H9 (cell line): ENCODE data around the gene CDH23. TPM values are rescaled to one million over a fixed set of nuclear protein-coding genes. Genes with fewer than 3 reads are reported as not detected.

Experiments
- DNase-seq: peaks from one replicate; pipeline ENCODE4 v3.0.0-alpha.2; 2017
- H2AFZ ChIP-seq: one replicate; pipeline ENCODE4 v1.6.1; 2013; ENCODE audit warnings: mild to moderate bottlenecking, low read length, control low read depth, moderate library complexity
- H2AK5ac ChIP-seq: 2 replicates; pipeline ENCODE4 v1.6.1; 2013; ENCODE audit warnings: low read length, control low read depth, mixed read lengths; ENCODE audit not compliant: insufficient read length
- H2BK120ac ChIP-seq: one replicate; pipeline ENCODE4 v1.6.1; 2013; ENCODE audit warnings: low read depth, mild to moderate bottlenecking, low read length, control low read depth, inconsistent platforms; ENCODE audit not compliant: poor library complexity, severe bottlenecking
- H2BK12ac ChIP-seq: 2 replicates; pipeline ENCODE4 v1.6.1; 2013; ENCODE audit warnings: low read length, control low read depth, mixed read lengths, low read depth; ENCODE audit not compliant: insufficient read length
- H2BK15ac ChIP-seq: 2 replicates; pipeline ENCODE4 v1.6.1; 2013; ENCODE audit warnings: low read depth, low read length, control low read depth
- H2BK20ac ChIP-seq: one replicate; pipeline ENCODE4 v1.6.1; 2013; ENCODE audit warnings: low read depth, mild to moderate bottlenecking, low read length, control low read depth, inconsistent platforms; ENCODE audit not compliant: poor library complexity, severe bottlenecking
- H2BK5ac ChIP-seq: 2 replicates; pipeline ENCODE4 v1.6.1; 2013; ENCODE audit warnings: low read length, control low read depth, mixed read lengths; ENCODE audit not compliant: insufficient read length
- H3K14ac ChIP-seq: 2 replicates; pipeline ENCODE4 v1.6.1; 2013; ENCODE audit warnings: low read length, control low read depth; ENCODE audit not compliant: insufficient read depth
- H3K18ac ChIP-seq: 2 replicates; pipeline ENCODE4 v1.6.1; 2013; ENCODE audit warnings: low read depth, mild to moderate bottlenecking, mixed read lengths, low read length, control low read depth; ENCODE audit not compliant: insufficient read length
- H3K23ac ChIP-seq: 2 replicates; pipeline ENCODE4 v1.6.1; 2013; ENCODE audit warnings: low read length, control low read depth, mixed read lengths, low read depth; ENCODE audit not compliant: insufficient read length
- H3K23me2 ChIP-seq: 2 replicates; pipeline ENCODE4 v1.6.1; 2013; ENCODE audit warnings: low read depth, mild to moderate bottlenecking, mixed read lengths, low read length, control low read depth; ENCODE audit not compliant: insufficient read length, poor library complexity, severe bottlenecking
- H3K27ac ChIP-seq: 2 replicates; pipeline ENCODE4 v1.5.1; 2013; ENCODE audit warnings: low read length, control low read depth, mixed read lengths, low read depth; ENCODE audit not compliant: insufficient read length
- H3K27me3 ChIP-seq: 2 replicates; pipeline ENCODE4 v1.6.1; 2013; ENCODE audit warnings: low read length, control low read depth, inconsistent platforms; ENCODE audit not compliant: insufficient read depth
- H3K4ac ChIP-seq: 2 replicates; pipeline ENCODE4 v1.6.1; 2013; ENCODE audit warnings: low read depth, mild to moderate bottlenecking, control low read depth, inconsistent platforms, low read length, moderate library complexity
- H3K4me1 ChIP-seq: 2 replicates; pipeline ENCODE4 v1.6.1; 2013; ENCODE audit warnings: low read length, control low read depth, inconsistent platforms; ENCODE audit not compliant: insufficient read depth
- H3K4me2 ChIP-seq: 2 replicates; pipeline ENCODE4 v1.6.1; 2013; ENCODE audit warnings: low read length, control low read depth, mixed read lengths; ENCODE audit not compliant: insufficient read length, insufficient read depth
- H3K56ac ChIP-seq: 2 replicates; pipeline ENCODE4 v1.6.1; 2013; ENCODE audit warnings: low read depth, mild to moderate bottlenecking, mixed read lengths, low read length, control low read depth; ENCODE audit not compliant: insufficient read length
- H3K79me1 ChIP-seq: 2 replicates; pipeline ENCODE4 v1.6.1; 2013; ENCODE audit warnings: low read depth, mild to moderate bottlenecking, moderate library complexity, low read length, control low read depth, inconsistent platforms; ENCODE audit not compliant: insufficient read depth, poor library complexity, severe bottlenecking
- H3K79me2 ChIP-seq: 2 replicates; pipeline ENCODE4 v1.6.1; 2013; ENCODE audit warnings: low read length, control low read depth, inconsistent platforms; ENCODE audit not compliant: insufficient read depth
- H3K9ac ChIP-seq: 2 replicates; pipeline ENCODE4 v1.6.1; 2013; ENCODE audit warnings: low read length, control low read depth, mixed read lengths; ENCODE audit not compliant: insufficient read length; ENCODE audit errors: extremely low read depth
- H3K9me3 ChIP-seq: one replicate; pipeline ENCODE4 v1.6.1; 2013; ENCODE audit warnings: low read depth, low read length, inconsistent platforms; ENCODE audit not compliant: control insufficient read depth
- H3T11ph ChIP-seq: one replicate; pipeline ENCODE4 v1.6.1; 2013; ENCODE audit warnings: mild to moderate bottlenecking, low read length, control low read depth, inconsistent platforms
- H4K20me1 ChIP-seq: one replicate; pipeline ENCODE4 v1.6.1; 2013; ENCODE audit not compliant: control insufficient read depth, insufficient read length, insufficient read depth
- H4K5ac ChIP-seq: 2 replicates; pipeline ENCODE4 v1.6.1; 2013; ENCODE audit warnings: low read depth, mild to moderate bottlenecking, mixed read lengths, low read length, control low read depth; ENCODE audit not compliant: insufficient read length
- H4K8ac ChIP-seq: replicated peaks from 2 replicates; pipeline ENCODE4 v1.6.1; 2013; ENCODE audit warnings: low read length, control low read depth, mixed read lengths, low read depth; ENCODE audit not compliant: insufficient read length
- H4K91ac ChIP-seq: 2 replicates; pipeline ENCODE4 v1.6.1; 2013; ENCODE audit warnings: low read depth, mild to moderate bottlenecking, moderate library complexity, mixed read lengths, low read length, control low read depth; ENCODE audit not compliant: insufficient read length
- H3K27ac Mint-ChIP-seq, 3 experiments: 2 replicates in 2 of 3; 3 replicates in 1 of 3; pipeline ENCODE4 v1.8.0; 2020 to 2021; ENCODE audit warnings: mixed read lengths in 3 of 3, mild to moderate bottlenecking in 1 of 3, moderate library complexity in 1 of 3
- H3K27me3 Mint-ChIP-seq: 2 replicates; pipeline ENCODE4 v1.8.0; 2021; ENCODE audit warnings: low read depth, mild to moderate bottlenecking, moderate library complexity, mixed read lengths
- H3K36me3 Mint-ChIP-seq, 3 experiments: 2 replicates in 2 of 3; 3 replicates in 1 of 3; pipeline ENCODE4 v1.8.0; 2020 to 2021; ENCODE audit warnings: low read depth in 3 of 3, mixed read lengths in 3 of 3; ENCODE audit not compliant: insufficient read depth in 1 of 3
- H3K4me1 Mint-ChIP-seq, 2 experiments: 2 replicates each; pipeline ENCODE4 v1.8.0; 2020; ENCODE audit warnings: mixed read lengths in 2 of 2
- H3K4me3 Mint-ChIP-seq, 2 experiments: 2 replicates in 1 of 2; 3 replicates in 1 of 2; pipeline ENCODE4 v1.8.0; 2020 to 2021; ENCODE audit warnings: mild to moderate bottlenecking in 2 of 2, mixed read lengths in 2 of 2, moderate library complexity in 1 of 2
- H3K9me3 Mint-ChIP-seq, 2 experiments: 2 replicates in 1 of 2; 3 replicates in 1 of 2; pipeline ENCODE4 v1.8.0; 2020; ENCODE audit warnings: mild to moderate bottlenecking in 2 of 2, mixed read lengths in 2 of 2, moderate library complexity in 1 of 2
- CTCF ChIP-seq: fragments of 200-600 bp; sonication (generic); conservative IDR thresholded peaks from 3 replicates; pipeline ENCODE4 v1.8.0; 2021; ENCODE audit warnings: antibody characterized with exemption, mild to moderate bottlenecking
- WGBS: extraction: QIAGEN DNeasy Blood & Tissue Kit; methylation state at CpG from one replicate; pipeline ENCODE4 v1.1.7; 2013; ENCODE audit warnings: missing lambda C conversion rate, low lambda C conversion rate, mixed read lengths; ENCODE audit not compliant: insufficient read length; ENCODE audit errors: extremely low coverage; 5-methylcytosine and 5-hydroxymethylcytosine counted together
- total RNA-seq: library from RNA; stranded (reverse); gene quantifications from 2 replicates; pipeline ENCODE4 v1.2.1, GENCODE V29; 2021

Gene CDH23
- total RNA-seq, 1 experiment from 2014 or later: 2.1 TPM

- H3K4ac ChIP-seq: no peak overlapping the region
- no peak overlapping the region for H3K27ac ChIP-seq
- no peak overlapping the region for H4K5ac ChIP-seq
- no CpG with 5 or more reads among the region's 14 CpGs for WGBS
- H2BK12ac ChIP-seq: no peak overlapping the region
- no peak overlapping the region for H3K9ac ChIP-seq
- no peak overlapping the region for H3K4me2 ChIP-seq
- H4K20me1 ChIP-seq: no peaks in the 10 kb centered on the region
- H2AFZ ChIP-seq: no peak overlapping the region
- H3K23ac ChIP-seq: no peak overlapping the region
- no peak overlapping the region for H4K8ac ChIP-seq
- no peak overlapping the region for H2BK5ac ChIP-seq
- no peaks in the 10 kb centered on the region for H3K9me3 Mint-ChIP-seq
- H3K23me2 ChIP-seq: no peaks in the 10 kb centered on the region
- no peak overlapping the region for H2BK20ac ChIP-seq
- peaks cover 6 to 18% (median 6%) of the 10 kb centered on the region in 3 experiments for H3K36me3 Mint-ChIP-seq
- no peaks in the 10 kb centered on the region for H3K4me1 ChIP-seq
- no peak overlapping the region for H3K4me3 Mint-ChIP-seq
- H4K91ac ChIP-seq: no peak overlapping the region
- no peaks in the 10 kb centered on the region for H3K79me2 ChIP-seq
- H3K18ac ChIP-seq: no peak overlapping the region
- no peak overlapping the region for H2AK5ac ChIP-seq
- TF ChIP-seq CTCF: no peak
- no peak overlapping the region for H3K14ac ChIP-seq
- H3K27me3 Mint-ChIP-seq: no peaks in the 10 kb centered on the region
- no peaks in the 10 kb centered on the region for H3K27me3 ChIP-seq
- no peak for DNase-seq
- no peak overlapping the region for H3T11ph ChIP-seq
- no peak overlapping the region for H3K56ac ChIP-seq
- no peak overlapping the region for H2BK120ac ChIP-seq
- no peaks in the 10 kb centered on the region for H3K79me1 ChIP-seq
- no peak overlapping the region; a peak in 1 of 7 replicates for H3K27ac Mint-ChIP-seq
- H3K9me3 ChIP-seq: no peaks in the 10 kb centered on the region
- H3K4me1 Mint-ChIP-seq: peaks cover 32 to 41% of the 10 kb centered on the region in 2 experiments
- H2BK15ac ChIP-seq: no peak overlapping the region
Observed at GRCh38 chr10:71351628-71352319, 44.9 kb upstream of the CDH23 start.
